NCI-H510A (cell line): ENCODE results near the gene FAM78A.
"Not testable (repeated sequence)": the region's sequence is repeated elsewhere in the genome, so short reads cannot be mapped to it uniquely, and the experiment has no call there.

Experiments
- DNase-seq: peaks from one replicate; lab custom pipeline; 2025; lab: John Stamatoyannopoulos, UW

FAM78A gene

GRCh38 chr9:131237931-131238401, 38.3 kb downstream of the FAM78A start:
- DNase-seq, result peak; percentile 78

- DNase-seq, result no peak
Observed at GRCh38 chr9:131237291-131237690, 39.0 kb downstream of the FAM78A start.

- no peak for DNase-seq
Observed at GRCh38 chr9:131236761-131237160, 39.5 kb downstream of the FAM78A start.

GRCh38 chr9:131236161-131236560, 40.1 kb downstream of the FAM78A start:
- DNase-seq, result no peak

GRCh38 chr9:131235480-131235851, 40.8 kb downstream of the FAM78A start:
- DNase-seq, result no peak

- DNase-seq, result no peak
Observed at GRCh38 chr9:131234799-131235479, 41.4 kb downstream of the FAM78A start.

GRCh38 chr9:131233995-131234394, 42.3 kb downstream of the FAM78A start:
- DNase-seq, result no peak

- DNase-seq, result no peak
Observed at GRCh38 chr9:131233556-131233955, 42.8 kb downstream of the FAM78A start.

GRCh38 chr9:131228988-131229387, 47.3 kb downstream of the FAM78A start:
- DNase-seq, result no peak

- DNase-seq, result no peak
Observed at GRCh38 chr9:131227959-131228460, 48.3 kb downstream of the FAM78A start.

GRCh38 chr9:131227112-131227958, 49.0 kb downstream of the FAM78A start:
- DNase-seq, result no peak

- DNase-seq, result no peak
Observed at GRCh38 chr9:131226226-131226625, 50.1 kb downstream of the FAM78A start.

- DNase-seq, result no peak
Observed at GRCh38 chr9:131222460-131222859, 53.9 kb downstream of the FAM78A start.

GRCh38 chr9:131220485-131220884, 55.8 kb downstream of the FAM78A start:
- DNase-seq, result no peak

GRCh38 chr9:131218370-131218769, 57.9 kb downstream of the FAM78A start:
- DNase-seq, result no peak

- DNase-seq, result no peak
Observed at GRCh38 chr9:131217331-131218031, 58.8 kb downstream of the FAM78A start.

- no peak for DNase-seq
Observed at GRCh38 chr9:131216806-131217205, 59.5 kb downstream of the FAM78A start.

GRCh38 chr9:131214876-131215275, 61.4 kb downstream of the FAM78A start:
- DNase-seq, result no peak

GRCh38 chr9:131214286-131214856, 61.9 kb downstream of the FAM78A start:
- no peak for DNase-seq

GRCh38 chr9:131211920-131212319, 64.4 kb downstream of the FAM78A start:
- not testable (repeated sequence) for DNase-seq
